OCI-LY1 (cell line): Measurements from ENCODE around the gene PLPP4.

Source experiments
- H2AFZ ChIP-seq: fragments of 200-600 bp; sonication (generic), shearing (Covaris generic); 2 replicates; pipeline ENCODE4 v1.6.0; 2014; ENCODE audit warnings: antibody characterized with exemption, mild to moderate bottlenecking, low read length
- H3F3A ChIP-seq: fragments of 200-600 bp; sonication (generic), shearing (Covaris generic); 2 replicates; pipeline ENCODE4 v1.6.0; 2014; ENCODE audit warnings: mild to moderate bottlenecking, antibody characterized with exemption, low read length, moderate library complexity; ENCODE audit not compliant: insufficient read depth
- H3K27ac ChIP-seq: fragments of 200-600 bp; sonication (generic); 2 replicates; pipeline ENCODE4 v1.5.1; 2014; ENCODE audit warnings: low read length, mixed run types, mild to moderate bottlenecking, low read depth; ENCODE audit not compliant: poor library complexity, severe bottlenecking
- H3K27me3 ChIP-seq: fragments of 200-600 bp; sonication (generic); 2 replicates; pipeline ENCODE4 v1.6.0; 2014; ENCODE audit warnings: antibody characterized with exemption, mild to moderate bottlenecking, low read length, moderate library complexity; ENCODE audit not compliant: insufficient read depth
- H3K36me3 ChIP-seq: fragments of 200-600 bp; sonication (generic); 2 replicates; pipeline ENCODE4 v1.6.1; 2014; ENCODE audit warnings: mild to moderate bottlenecking, antibody characterized with exemption, low read length, moderate library complexity, mixed read lengths; ENCODE audit not compliant: insufficient read depth
- H3K4me1 ChIP-seq: fragments of 200-600 bp; sonication (generic); 2 replicates; pipeline ENCODE4 v1.5.1; 2014; ENCODE audit warnings: mild to moderate bottlenecking, low read length, moderate library complexity; ENCODE audit not compliant: insufficient read depth, severe bottlenecking
- H3K4me2 ChIP-seq: fragments of 200-600 bp; sonication (generic), shearing (Covaris generic); 2 replicates; pipeline ENCODE4 v1.6.1; 2014; ENCODE audit warnings: low read length
- H3K4me3 ChIP-seq: fragments of 200-600 bp; sonication (generic); 2 replicates; pipeline ENCODE4 v1.5.1; 2014; ENCODE audit warnings: low read length, low read depth, mild to moderate bottlenecking, mixed read lengths; ENCODE audit not compliant: poor library complexity, severe bottlenecking
- H3K79me2 ChIP-seq: fragments of 200-600 bp; shearing (Covaris generic); 2 replicates; pipeline ENCODE4 v1.6.1; 2016; ENCODE audit warnings: mixed run types, low read length, mixed read lengths; ENCODE audit not compliant: insufficient read depth
- H3K9ac ChIP-seq: fragments of 200-600 bp; sonication (generic), shearing (Covaris generic); 2 replicates; pipeline ENCODE4 v1.6.1; 2014; ENCODE audit warnings: mild to moderate bottlenecking, low read length, mixed read lengths
- H3K9me2 ChIP-seq: fragments of 200-600 bp; sonication (generic), shearing (Covaris generic); 2 replicates; pipeline ENCODE4 v1.6.1; 2014; ENCODE audit warnings: low read depth, mild to moderate bottlenecking, low read length, mixed read lengths
- H3K9me3 ChIP-seq: fragments of 200-600 bp; shearing (Covaris generic); 2 replicates; pipeline ENCODE4 v1.6.1; 2014; ENCODE audit warnings: low read length, mixed read lengths
- H4K20me1 ChIP-seq: fragments of 200-600 bp; sonication (generic), shearing (Covaris generic); 2 replicates; pipeline ENCODE4 v1.6.0; 2016; ENCODE audit warnings: mild to moderate bottlenecking, low read length; ENCODE audit not compliant: insufficient read depth
- CTCF ChIP-seq: fragments of 200-600 bp; sonication (generic), shearing (Covaris generic); IDR thresholded peaks from 2 replicates; pipeline ENCODE4 v1.5.1; 2017; ENCODE audit warnings: mild to moderate bottlenecking, antibody characterized with exemption, low read length, moderate library complexity, mixed read lengths
- EZH2 ChIP-seq: fragments of 200-600 bp; sonication (generic), shearing (Covaris generic); IDR thresholded peaks from 2 replicates; pipeline ENCODE4 v1.8.0; 2017; ENCODE audit warnings: borderline replicate concordance, mixed run types, mild to moderate bottlenecking, antibody characterized with exemption, low read length, moderate library complexity, mixed read lengths

Gene PLPP4

GRCh38 chr10:120507651-120508050 lies 50.6 kb downstream of the PLPP4 start:
- Histone ChIP-seq H3K36me3 (no peaks in the 10 kb centered on the region), H3K4me2 (no peak overlapping the region), H3K27ac (no peak overlapping the region), H3K9me2 (no peaks in the 10 kb centered on the region), H3K27me3 (no peaks in the 10 kb centered on the region), H2AFZ (no peak overlapping the region), H3F3A (no peaks in the 10 kb centered on the region), H3K9ac (no peak overlapping the region), H3K4me1 (no peaks in the 10 kb centered on the region), H4K20me1 (no peaks in the 10 kb centered on the region), H3K9me3 (no peaks in the 10 kb centered on the region), H3K79me2 (no peaks in the 10 kb centered on the region), H3K4me3 (no peak overlapping the region)
- no peak for TF ChIP-seq CTCF
- no peak for TF ChIP-seq EZH2

GRCh38 chr10:120508393-120508792 lies 51.4 kb downstream of the PLPP4 start:
- H3K27ac ChIP-seq: no peak overlapping the region
- no peak for TF ChIP-seq EZH2
- TF ChIP-seq CTCF: no peak
- H3K36me3 ChIP-seq: no peaks in the 10 kb centered on the region
- H3K27me3 ChIP-seq: no peaks in the 10 kb centered on the region
- no peaks in the 10 kb centered on the region for H3K4me1 ChIP-seq
- H3K9me2 ChIP-seq: no peaks in the 10 kb centered on the region
- H3K4me2 ChIP-seq: no peak overlapping the region
- H4K20me1 ChIP-seq: no peaks in the 10 kb centered on the region
- no peak overlapping the region for H3K4me3 ChIP-seq
- H3K9me3 ChIP-seq: no peaks in the 10 kb centered on the region
- no peak overlapping the region for H2AFZ ChIP-seq
- no peaks in the 10 kb centered on the region for H3F3A ChIP-seq
- H3K9ac ChIP-seq: no peak overlapping the region
- H3K79me2 ChIP-seq: no peaks in the 10 kb centered on the region

- no peak overlapping the region for H3K9ac ChIP-seq
- no peaks in the 10 kb centered on the region for H3K9me3 ChIP-seq
- no peak overlapping the region for H3K4me2 ChIP-seq
- H3K27me3 ChIP-seq: no peaks in the 10 kb centered on the region
- no peaks in the 10 kb centered on the region for H3K36me3 ChIP-seq
- no peaks in the 10 kb centered on the region for H4K20me1 ChIP-seq
- no peak overlapping the region for H3K27ac ChIP-seq
- no peak overlapping the region for H3K4me3 ChIP-seq
- H2AFZ ChIP-seq: no peak overlapping the region
- H3K79me2 ChIP-seq: no peaks in the 10 kb centered on the region
- H3K4me1 ChIP-seq: no peaks in the 10 kb centered on the region
- TF ChIP-seq EZH2: no peak
- no peak for TF ChIP-seq CTCF
- no peaks in the 10 kb centered on the region for H3K9me2 ChIP-seq
- no peaks in the 10 kb centered on the region for H3F3A ChIP-seq
Observed at GRCh38 chr10:120508966-120509365, 51.9 kb downstream of the PLPP4 start.
